HAP-1 (cell line): ENCODE results near the gene MEIS1.

Source experiments
- DNase-seq, 2 experiments: peaks; one replicate each; pipeline ENCODE4 v3.0.0-alpha.2; 2016 to 2020; ENCODE audit warnings: low spot score in 2 of 2
- H3K27me3 ChIP-seq: fragments of 250-450 bp; sonication (Bioruptor Pico); 2 replicates; pipeline ENCODE4 v1.5.1; 2020; ENCODE audit warnings: low read depth, mild to moderate bottlenecking, moderate library complexity
- H3K36me3 ChIP-seq: fragments of 250-450 bp; sonication (Bioruptor Pico); replicated peaks from 2 replicates; pipeline ENCODE4 v1.5.1; 2020; ENCODE audit warnings: mild to moderate bottlenecking
- H3K4me1 ChIP-seq: fragments of 250-450 bp; sonication (Bioruptor Pico); 2 replicates; pipeline ENCODE4 v1.5.1; 2020; ENCODE audit warnings: mild to moderate bottlenecking
- H3K4me3 ChIP-seq: fragments of 250-450 bp; sonication (Bioruptor Pico); 2 replicates; pipeline ENCODE4 v1.5.1; 2020; ENCODE audit warnings: mild to moderate bottlenecking, moderate library complexity
- H3K9me3 ChIP-seq: fragments of 250-450 bp; sonication (Bioruptor Pico); 2 replicates; pipeline ENCODE4 v1.5.1; 2020; ENCODE audit warnings: mild to moderate bottlenecking, moderate library complexity
- in situ Hi-C: fragments of 300-500 bp; cut with MboI; formaldehyde crosslinking; loops from 3 replicates; pipeline ENCODE4 v1.14.3; 2020; ENCODE audit warnings: low sequenced_read_pairs, inconsistent platforms, mixed read lengths

Gene MEIS1

DNA sequence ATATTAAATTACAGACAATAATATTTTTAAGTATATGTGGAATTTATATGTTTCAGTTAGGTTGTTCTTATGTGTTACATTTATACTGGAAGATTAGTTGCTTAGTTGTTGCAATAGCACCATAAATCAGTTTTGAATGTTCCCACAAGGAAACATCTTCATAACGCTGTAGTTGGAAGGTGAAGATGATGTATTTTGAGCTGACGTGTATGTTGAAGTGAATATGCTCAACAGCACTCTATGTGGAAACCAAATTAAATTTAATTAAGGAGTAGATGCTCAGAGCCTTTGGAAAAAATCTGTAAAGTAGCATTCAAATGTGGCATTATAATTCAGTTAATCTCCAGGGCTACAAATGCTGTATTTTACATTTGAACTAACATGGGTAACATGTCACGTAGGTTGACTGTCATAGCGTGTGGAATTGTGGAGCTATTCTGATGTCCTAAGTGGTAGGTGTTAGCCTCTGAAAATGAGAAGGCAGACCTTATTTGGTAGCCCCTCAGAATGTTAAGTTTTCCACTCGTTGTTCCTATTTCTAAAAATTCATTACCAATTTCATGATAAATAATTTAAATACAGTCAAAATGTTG, 88.5 kb downstream of the MEIS1 start:
- H3K9me3 ChIP-seq, result no peaks in the 10 kb centered on the region
- H3K4me3 ChIP-seq, result no peak overlapping the region
- H3K27me3 ChIP-seq, result no peaks in the 10 kb centered on the region
- in situ Hi-C loops, result no loop called here
- H3K36me3 ChIP-seq, result no peaks in the 10 kb centered on the region
- peaks cover 10% of the 10 kb centered on the region for H3K4me1 ChIP-seq
- DNase-seq, result no peak

DNA sequence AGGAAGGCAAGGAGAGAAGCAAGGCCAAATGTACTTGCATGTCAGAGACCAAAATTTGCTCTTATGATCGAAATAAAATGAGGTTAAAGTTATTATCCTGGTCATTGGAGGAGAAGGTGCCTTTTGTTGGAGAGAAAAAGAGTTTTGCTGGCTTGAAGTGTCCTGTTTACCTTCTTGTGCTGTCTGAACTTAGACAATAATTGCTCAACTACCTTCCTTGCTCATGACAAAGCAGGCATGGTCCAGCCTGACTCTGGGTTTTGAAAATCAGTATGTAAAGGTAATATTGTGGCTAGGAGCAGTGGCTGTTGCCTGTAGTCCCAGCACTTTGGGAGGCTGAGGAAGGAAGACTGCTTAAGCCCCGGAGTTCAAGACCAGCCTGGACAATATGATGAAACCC, 89.1 kb downstream of the MEIS1 start:
- Histone ChIP-seq H3K4me1 (peaks cover 10% of the 10 kb centered on the region), H3K27me3 (no peaks in the 10 kb centered on the region), H3K36me3 (no peaks in the 10 kb centered on the region), H3K4me3 (no peak overlapping the region), H3K9me3 (no peaks in the 10 kb centered on the region)
- in situ Hi-C loops, result no loop called here
- no peak for DNase-seq

DNA sequence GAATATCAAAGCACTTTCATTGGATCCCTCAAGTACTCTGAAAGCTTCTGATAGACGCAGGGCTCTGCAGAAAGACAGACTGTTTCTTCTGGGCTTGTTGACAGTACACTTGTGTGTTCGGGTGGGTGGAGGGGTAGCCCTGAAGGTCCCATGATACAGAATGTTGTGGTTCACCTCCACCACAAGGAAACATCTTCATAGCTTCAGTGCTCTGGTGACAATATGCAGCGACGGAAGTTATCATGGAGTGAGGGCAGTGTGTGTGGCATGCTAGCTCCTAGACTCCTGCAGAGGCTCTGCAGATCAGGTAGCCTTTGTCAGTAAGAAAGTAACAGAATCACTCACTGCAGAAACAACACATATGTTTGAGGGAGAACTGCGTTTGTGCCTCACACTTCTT, 90.7 kb downstream of the MEIS1 start:
- Histone ChIP-seq H3K9me3 (no peaks in the 10 kb centered on the region), H3K27me3 (no peaks in the 10 kb centered on the region), H3K4me1 (peaks cover 10% of the 10 kb centered on the region), H3K4me3 (no peak overlapping the region), H3K36me3 (no peaks in the 10 kb centered on the region)
- in situ Hi-C loops, result no loop called here
- no peak for DNase-seq

DNA sequence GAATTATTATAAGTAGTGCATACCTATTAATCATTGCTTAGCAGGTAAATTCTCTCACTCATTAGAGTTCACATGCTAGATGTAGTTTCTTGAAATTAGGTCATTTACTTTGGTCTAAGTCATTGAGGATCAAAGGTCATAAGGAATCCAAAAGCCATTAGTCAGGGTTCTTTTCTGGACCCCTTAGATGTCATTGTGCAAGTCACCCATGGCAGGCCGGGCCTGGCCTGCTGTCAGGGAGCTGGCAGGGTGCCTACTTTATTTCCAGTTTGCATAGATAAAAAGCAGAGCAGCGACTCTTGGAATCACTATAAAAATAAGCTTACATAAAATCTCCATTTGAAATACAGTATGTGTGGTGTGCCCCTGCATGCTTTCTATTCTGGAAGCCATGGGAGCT, 91.3 kb downstream of the MEIS1 start:
- H3K9me3 ChIP-seq, result no peaks in the 10 kb centered on the region
- H3K4me1 ChIP-seq, result peaks cover 10% of the 10 kb centered on the region
- H3K4me3 ChIP-seq, result no peak overlapping the region
- no peaks in the 10 kb centered on the region for H3K36me3 ChIP-seq
- peak; percentile 38 to 61 for DNase-seq
- no peaks in the 10 kb centered on the region for H3K27me3 ChIP-seq
- in situ Hi-C loops, result no loop called here

DNA sequence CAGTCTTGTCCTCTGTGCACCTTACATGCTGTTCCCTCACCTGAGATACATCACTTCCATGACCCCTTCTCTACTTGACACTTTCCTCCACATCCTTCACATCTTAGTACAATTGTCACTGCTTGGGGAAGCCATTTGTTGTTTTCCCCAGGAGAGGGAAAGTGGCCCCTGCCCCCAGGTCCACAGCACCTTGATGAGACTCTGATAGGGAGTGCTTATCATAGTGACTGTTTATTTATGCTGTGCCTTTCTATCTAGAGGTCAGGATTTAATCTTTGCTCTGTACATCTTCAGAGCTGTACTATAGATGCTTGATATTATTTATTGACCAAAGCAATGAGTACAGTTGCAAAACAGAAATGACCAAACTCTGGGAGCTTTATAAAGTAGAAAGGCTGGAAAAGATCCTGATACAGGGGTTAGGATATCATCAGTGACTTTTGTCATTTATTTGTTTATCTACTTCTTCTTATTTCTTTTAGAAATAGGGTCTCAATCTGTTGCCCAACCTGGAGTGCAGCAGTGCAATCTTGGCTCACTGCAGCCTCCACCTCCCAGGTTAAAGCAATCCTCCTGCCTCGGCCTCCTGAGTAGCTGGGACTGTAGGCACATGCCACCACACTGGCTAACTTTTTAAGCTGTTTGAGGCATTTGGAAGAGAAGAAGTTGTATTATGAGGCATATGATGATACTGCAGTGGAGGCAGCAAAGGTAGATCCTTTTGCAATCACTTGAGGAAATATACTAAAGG, 94.2 kb downstream of the MEIS1 start:
- DNase-seq, result no peak
- no peaks in the 10 kb centered on the region for H3K9me3 ChIP-seq
- H3K4me3 ChIP-seq, result no peak overlapping the region
- peaks cover 10% of the 10 kb centered on the region for H3K4me1 ChIP-seq
- H3K36me3 ChIP-seq, result no peaks in the 10 kb centered on the region
- no peaks in the 10 kb centered on the region for H3K27me3 ChIP-seq
- in situ Hi-C loops, result no loop called here

DNA sequence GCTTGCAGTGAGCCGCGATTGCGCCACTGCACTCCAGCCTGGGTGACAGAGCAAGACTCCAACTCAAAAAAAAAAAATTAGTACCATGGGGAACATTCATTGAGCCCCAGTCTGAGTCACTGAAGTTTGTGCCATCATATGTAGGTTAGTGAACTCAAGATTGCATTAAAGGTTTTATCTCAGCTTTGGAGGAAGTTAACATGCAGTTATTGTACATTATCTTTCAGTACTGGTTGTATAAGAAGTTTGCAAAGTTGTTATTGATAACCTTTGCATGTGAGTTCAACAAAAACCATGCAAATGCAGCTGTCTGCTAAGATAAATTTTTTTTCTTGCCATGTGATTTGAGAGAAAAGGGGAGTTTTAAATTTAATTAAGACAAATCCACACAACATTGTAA, 95.7 kb downstream of the MEIS1 start:
- no peak for DNase-seq
- in situ Hi-C loops, result no loop called here
- Histone ChIP-seq H3K9me3 (no peaks in the 10 kb centered on the region), H3K4me3 (no peak overlapping the region), H3K4me1 (peaks cover 21% of the 10 kb centered on the region), H3K27me3 (no peaks in the 10 kb centered on the region), H3K36me3 (no peaks in the 10 kb centered on the region)

DNA sequence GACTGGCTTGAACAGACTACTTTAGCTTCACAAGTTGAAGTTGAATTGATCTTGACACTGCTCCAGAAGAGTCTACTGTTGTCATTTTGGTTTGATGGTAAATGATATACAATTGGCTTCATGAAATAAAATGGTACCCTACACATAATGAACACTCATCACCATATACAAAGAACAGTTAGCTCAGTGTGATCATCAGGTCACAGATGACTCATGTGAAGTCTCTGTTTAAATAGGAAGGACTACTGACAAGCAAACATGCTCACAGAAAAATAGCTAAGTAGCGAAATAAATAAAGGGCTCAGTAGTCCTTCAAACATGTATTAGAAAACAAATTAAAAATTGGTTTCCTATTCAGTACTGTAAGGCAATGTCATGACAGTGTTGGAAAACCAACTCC, 96.2 kb downstream of the MEIS1 start:
- in situ Hi-C loops, result no loop called here
- Histone ChIP-seq H3K27me3 (no peaks in the 10 kb centered on the region), H3K4me3 (no peak overlapping the region), H3K36me3 (no peaks in the 10 kb centered on the region), H3K4me1 (peaks cover 22% of the 10 kb centered on the region), H3K9me3 (no peaks in the 10 kb centered on the region)
- no peak for DNase-seq

DNA sequence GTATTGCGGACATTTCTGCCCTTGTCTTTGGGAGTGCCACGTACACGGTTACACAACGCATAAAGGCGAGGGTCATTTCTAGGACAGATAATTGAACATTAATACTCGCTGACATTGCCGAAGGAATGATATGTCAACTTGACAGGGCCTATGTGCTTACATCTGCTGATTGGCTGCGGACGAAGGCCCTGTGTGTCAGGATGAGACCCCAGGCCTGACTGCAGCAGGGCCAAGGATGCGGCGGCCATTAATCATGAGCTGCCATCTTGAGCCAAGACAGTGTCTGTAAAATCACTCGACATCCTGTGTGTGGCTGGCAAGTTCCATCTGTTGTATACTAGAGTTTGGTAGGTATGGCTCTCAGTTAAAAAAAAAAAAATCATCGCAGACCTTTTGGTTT, 96.6 kb downstream of the MEIS1 start:
- Histone ChIP-seq H3K9me3 (no peaks in the 10 kb centered on the region), H3K27me3 (no peaks in the 10 kb centered on the region), H3K4me1 (peaks cover 22% of the 10 kb centered on the region), H3K36me3 (no peaks in the 10 kb centered on the region), H3K4me3 (no peak overlapping the region)
- no peak for DNase-seq
- in situ Hi-C loops, result no loop called here

DNA sequence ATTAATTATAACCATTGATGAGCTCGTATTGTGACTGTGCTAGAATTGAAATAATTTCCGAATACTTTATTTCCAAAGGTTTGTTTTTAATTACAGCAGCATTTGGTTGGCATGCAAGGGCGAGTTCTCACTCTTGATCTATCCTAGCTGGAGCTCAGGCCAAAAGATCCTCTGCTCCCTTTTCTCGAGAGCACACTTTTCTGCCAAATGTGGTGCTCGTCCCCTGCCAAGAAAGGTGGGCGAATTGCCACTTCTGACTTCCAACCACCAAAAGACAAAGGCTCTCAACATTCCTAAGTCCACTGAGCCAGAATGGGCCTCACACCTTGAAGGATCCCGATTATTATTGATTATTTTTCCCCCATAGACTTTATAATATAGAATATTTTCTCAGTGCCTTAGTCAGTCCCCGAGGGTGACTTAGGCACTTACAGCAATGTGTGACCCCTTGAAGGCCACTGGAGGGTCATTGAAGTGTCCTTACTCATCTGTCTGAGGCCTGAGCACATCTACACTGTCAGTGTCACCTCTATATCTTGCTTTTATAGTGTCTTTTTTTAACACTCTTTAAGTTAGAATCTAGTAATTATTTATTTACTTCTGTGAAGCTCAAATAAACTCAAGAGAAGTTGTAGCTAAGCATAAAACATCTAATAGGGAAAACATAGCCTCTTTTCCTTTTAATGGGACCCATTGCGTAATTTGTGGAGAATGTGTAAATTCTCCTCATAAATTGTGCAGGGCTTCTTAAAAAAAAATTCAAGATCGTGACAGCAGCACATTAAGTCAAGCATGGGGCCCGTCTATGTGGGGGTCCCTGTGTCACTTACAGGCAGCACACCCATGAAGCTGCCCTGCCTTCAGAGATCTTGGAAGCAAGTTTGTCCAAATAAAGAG, 98.3 kb downstream of the MEIS1 start:
- Histone ChIP-seq H3K27me3 (no peaks in the 10 kb centered on the region), H3K9me3 (no peaks in the 10 kb centered on the region), H3K4me3 (no peak overlapping the region), H3K36me3 (no peaks in the 10 kb centered on the region), H3K4me1 (peaks cover 31% of the 10 kb centered on the region)
- DNase-seq, result no peak
- in situ Hi-C loops, result no loop called here

DNA sequence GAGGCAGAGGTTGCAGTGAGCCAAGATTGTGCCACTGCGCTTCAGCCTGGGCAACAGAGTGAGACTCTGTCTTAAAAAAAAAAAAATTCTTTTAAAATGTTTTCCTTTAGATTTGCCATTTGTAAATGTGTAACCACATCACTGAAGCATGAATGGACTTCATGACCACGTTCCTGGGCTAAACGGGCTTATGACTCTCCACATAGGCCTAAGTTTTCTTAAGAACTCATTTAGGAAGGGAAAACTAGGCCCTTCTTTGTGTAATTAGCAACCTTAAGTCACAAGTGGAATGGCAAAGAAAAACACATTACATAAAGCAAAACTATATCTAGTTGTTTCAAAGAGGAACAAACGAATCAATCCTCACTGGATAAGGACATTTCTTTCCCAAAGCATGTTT, 99.5 kb downstream of the MEIS1 start:
- in situ Hi-C loops, result no loop called here
- no peaks in the 10 kb centered on the region for H3K27me3 ChIP-seq
- H3K36me3 ChIP-seq, result no peaks in the 10 kb centered on the region
- H3K4me1 ChIP-seq, result peaks cover 31% of the 10 kb centered on the region
- no peaks in the 10 kb centered on the region for H3K9me3 ChIP-seq
- no peak for DNase-seq
- H3K4me3 ChIP-seq, result no peak overlapping the region

DNA sequence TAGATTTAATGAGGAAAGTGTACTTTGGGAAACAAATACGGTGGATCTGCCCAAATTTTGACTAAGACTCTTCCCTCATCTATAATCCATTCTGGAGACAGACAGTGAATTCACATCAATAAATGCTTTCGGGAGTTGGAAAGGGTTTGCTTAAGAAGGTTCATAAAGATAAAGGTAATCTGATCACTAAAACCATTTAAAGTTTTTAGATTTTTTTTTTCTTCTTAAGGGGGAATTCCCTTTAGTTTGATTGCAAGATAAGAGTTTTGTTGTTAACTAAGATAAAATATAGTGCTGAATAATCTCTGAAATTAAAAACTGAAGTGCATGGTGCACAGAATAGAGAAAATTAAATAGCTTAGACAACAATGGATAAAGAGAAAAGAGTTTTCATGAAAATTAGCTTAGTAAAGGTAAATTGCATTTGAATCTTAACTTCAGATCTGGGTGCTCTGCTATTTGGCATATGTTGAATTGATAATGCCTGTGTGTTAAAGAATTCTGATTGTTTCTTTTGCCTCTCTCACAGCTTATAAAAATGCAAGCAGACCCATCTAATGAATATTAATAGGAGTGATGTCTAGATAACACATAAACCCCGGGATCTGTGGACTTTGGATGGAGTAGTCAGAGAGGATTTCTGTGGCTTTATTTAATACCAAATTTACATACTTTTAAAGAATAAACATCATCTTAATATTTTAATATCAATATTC, 100.8 kb downstream of the MEIS1 start:
- DNase-seq, result peak in 1 of 2 experiments; percentile 61
- H3K4me3 ChIP-seq, result no peak overlapping the region
- no peaks in the 10 kb centered on the region for H3K36me3 ChIP-seq
- H3K27me3 ChIP-seq, result no peaks in the 10 kb centered on the region
- no peaks in the 10 kb centered on the region for H3K9me3 ChIP-seq
- in situ Hi-C loops, result no loop called here
- H3K4me1 ChIP-seq, result peaks cover 31% of the 10 kb centered on the region

DNA sequence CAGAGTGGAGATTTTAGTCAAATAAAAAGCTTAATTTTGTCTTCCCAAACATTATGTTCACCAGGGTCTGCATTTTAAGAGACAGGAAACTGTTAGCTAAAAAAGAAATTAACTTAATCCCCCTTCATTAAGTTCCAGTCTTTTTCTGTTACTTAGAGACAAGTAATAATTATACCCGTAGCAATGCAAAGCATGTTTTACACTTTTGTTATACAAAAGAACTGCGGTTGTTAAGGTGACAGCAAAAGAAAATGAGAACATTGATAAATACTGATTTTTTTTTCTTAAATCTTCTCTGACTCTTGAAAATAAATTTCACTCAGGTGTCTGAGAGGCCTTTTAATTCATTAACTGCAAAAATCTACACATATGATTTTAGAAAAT, 101.4 kb downstream of the MEIS1 start:
- DNase-seq, result peak in 1 of 2 experiments; percentile 72

DNA sequence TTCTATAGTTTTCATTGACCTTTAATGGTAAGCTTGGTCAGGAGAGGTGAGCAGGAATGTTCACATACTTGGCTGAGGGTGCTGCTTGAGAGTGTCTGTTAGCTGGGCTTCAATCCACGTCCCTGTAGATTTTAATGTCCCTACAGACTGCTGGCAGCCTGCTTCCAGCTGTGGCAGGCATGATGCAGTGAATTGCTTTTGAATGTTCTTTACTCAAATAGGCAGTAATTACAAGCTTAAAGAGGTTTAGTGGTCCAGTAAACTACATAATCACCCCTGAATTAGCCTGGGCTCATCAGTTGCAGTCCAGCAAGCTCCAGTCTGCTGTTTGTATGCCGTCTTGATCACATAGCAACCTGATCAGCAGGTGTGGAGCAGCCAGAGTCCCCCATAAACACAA, 102.1 kb downstream of the MEIS1 start:
- in situ Hi-C loops, result no loop called here
- Histone ChIP-seq H3K4me1 (peaks cover 37% of the 10 kb centered on the region), H3K4me3 (no peak overlapping the region), H3K36me3 (no peaks in the 10 kb centered on the region), H3K9me3 (no peaks in the 10 kb centered on the region), H3K27me3 (no peaks in the 10 kb centered on the region)
- DNase-seq, result peak; percentile 58 to 79

More for the DNA sequence above, 101.4 kb downstream of the MEIS1 start:
- Histone ChIP-seq H3K36me3 (no peaks in the 10 kb centered on the region), H3K9me3 (no peaks in the 10 kb centered on the region), H3K27me3 (no peaks in the 10 kb centered on the region), H3K4me3 (no peak overlapping the region), H3K4me1 (peaks cover 33% of the 10 kb centered on the region)
- in situ Hi-C loops, result no loop called here
